ENCODE measurements around the gene SLC6A19.

Gene SLC6A19

GRCh38 chr5:1220351-1220750, 19.0 kb downstream of the SLC6A19 start:
- Histone ChIP-seq H2AFZ (ENCODE audit: low read depth, low read length) (no peak overlapping the region), H3K9me3 (ENCODE audit: control insufficient read depth, low read length) (peaks cover 6% of the 10 kb centered on the region), H2BK120ac (ENCODE audit: low read depth, low read length) (no peak overlapping the region), H3K36me3 (ENCODE audit: control insufficient read depth in 1 of 2, insufficient read depth in 2 of 2, low read depth in 1 of 2, low read length in 2 of 2) (no peaks in the 10 kb centered on the region), H3K27ac (ENCODE audit: low read length, poor library complexity, severe bottlenecking) (no peak overlapping the region), H3K4me2 (ENCODE audit: low read length, poor library complexity, severe bottlenecking) (no peak overlapping the region), H3K23ac (ENCODE audit: low read length in 2 of 2) (no peak overlapping the region), H4K8ac (ENCODE audit: low read length) (no peak overlapping the region), H3K4ac (ENCODE audit: low read depth in 1 of 2, low read length in 2 of 2) (no peak overlapping the region), H3K79me1 (replicated peaks; ENCODE audit: low read length, poor library complexity, severe bottlenecking) (no peaks in the 10 kb centered on the region), H4K91ac (ENCODE audit: low read length) (no peak overlapping the region), H3K14ac (ENCODE audit: low read length in 2 of 2) (no peak overlapping the region), H2AK5ac (ENCODE audit: low read length, severe bottlenecking) (no peak overlapping the region), H2BK15ac (ENCODE audit: low read depth, poor library complexity, severe bottlenecking) (no peak overlapping the region), H3K9ac (ENCODE audit: low read length) (no peak overlapping the region), H3K4me1 (ENCODE audit: control insufficient read depth, insufficient read depth, low read depth, low read length) (no peaks in the 10 kb centered on the region), H2BK12ac (ENCODE audit: low read length in 2 of 2) (no peak overlapping the region), H2BK5ac (ENCODE audit: low read depth, low read length, poor library complexity, severe bottlenecking) (no peak overlapping the region), H3K27me3 (ENCODE audit: control insufficient read depth in 1 of 2, insufficient read depth in 1 of 2, low read length in 2 of 2) (peaks cover 0 to 34% of the 10 kb centered on the region in 2 experiments), H3K4me3 (ENCODE audit: insufficient read depth in 1 of 2, low read depth in 1 of 2, low read length in 2 of 2) (no peak overlapping the region), H3K18ac (ENCODE audit: low read depth in 1 of 2, low read length in 2 of 2) (no peak overlapping the region)
- DNase-seq: no peak
- 86% methylated on average over 9 of the region's 9 CpGs for WGBS

DNA sequence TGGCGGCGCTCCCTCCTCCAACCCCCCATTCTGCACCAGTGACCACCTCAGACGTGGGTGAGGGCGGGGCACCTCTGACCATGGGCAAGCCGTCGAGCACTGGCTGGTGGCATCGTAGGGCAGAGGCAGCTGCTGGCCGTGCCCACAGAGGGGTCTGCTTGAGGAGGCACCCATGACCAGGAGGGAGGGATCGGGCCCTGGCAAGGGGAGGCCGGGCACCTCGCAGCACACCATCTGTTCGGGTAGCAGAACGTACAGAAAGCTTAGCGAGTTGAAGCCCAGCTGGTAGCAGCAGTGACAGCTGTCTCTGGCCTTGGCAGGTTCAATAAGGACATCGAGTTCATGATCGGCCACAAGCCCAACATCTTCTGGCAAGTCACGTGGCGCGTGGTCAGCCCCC, 19.4 kb downstream of the SLC6A19 start:
- Histone ChIP-seq H2BK15ac (ENCODE audit: low read depth, poor library complexity, severe bottlenecking) (no peak overlapping the region), H3K36me3 (ENCODE audit: control insufficient read depth in 1 of 2, insufficient read depth in 2 of 2, low read depth in 1 of 2, low read length in 2 of 2) (no peaks in the 10 kb centered on the region), H3K27me3 (ENCODE audit: control insufficient read depth in 1 of 2, insufficient read depth in 1 of 2, low read length in 2 of 2) (peaks cover 0 to 39% of the 10 kb centered on the region in 2 experiments), H3K18ac (ENCODE audit: low read depth in 1 of 2, low read length in 2 of 2) (no peak overlapping the region), H3K4me1 (ENCODE audit: control insufficient read depth, insufficient read depth, low read depth, low read length) (no peaks in the 10 kb centered on the region), H3K4me2 (ENCODE audit: low read length, poor library complexity, severe bottlenecking) (no peak overlapping the region), H2AFZ (ENCODE audit: low read depth, low read length) (no peak overlapping the region), H2BK5ac (ENCODE audit: low read depth, low read length, poor library complexity, severe bottlenecking) (no peak overlapping the region), H3K23ac (ENCODE audit: low read length in 2 of 2) (no peak overlapping the region), H3K79me1 (replicated peaks; ENCODE audit: low read length, poor library complexity, severe bottlenecking) (no peaks in the 10 kb centered on the region), H2BK120ac (ENCODE audit: low read depth, low read length) (no peak overlapping the region), H3K4ac (ENCODE audit: low read depth in 1 of 2, low read length in 2 of 2) (no peak overlapping the region), H3K27ac (ENCODE audit: low read length, poor library complexity, severe bottlenecking) (no peak overlapping the region), H2BK12ac (ENCODE audit: low read length in 2 of 2) (no peak overlapping the region), H3K4me3 (ENCODE audit: insufficient read depth in 1 of 2, low read depth in 1 of 2, low read length in 2 of 2) (no peak overlapping the region), H2AK5ac (ENCODE audit: low read length, severe bottlenecking) (no peak overlapping the region), H3K14ac (ENCODE audit: low read length in 2 of 2) (no peak overlapping the region), H4K8ac (ENCODE audit: low read length) (no peak overlapping the region), H3K9ac (ENCODE audit: low read length) (no peak overlapping the region), H3K9me3 (ENCODE audit: control insufficient read depth, low read length) (peaks cover 1% of the 10 kb centered on the region), H4K91ac (ENCODE audit: low read length) (no peak overlapping the region)
- 84% methylated on average over 17 of the region's 19 CpGs for WGBS
- no peak for DNase-seq

DNA sequence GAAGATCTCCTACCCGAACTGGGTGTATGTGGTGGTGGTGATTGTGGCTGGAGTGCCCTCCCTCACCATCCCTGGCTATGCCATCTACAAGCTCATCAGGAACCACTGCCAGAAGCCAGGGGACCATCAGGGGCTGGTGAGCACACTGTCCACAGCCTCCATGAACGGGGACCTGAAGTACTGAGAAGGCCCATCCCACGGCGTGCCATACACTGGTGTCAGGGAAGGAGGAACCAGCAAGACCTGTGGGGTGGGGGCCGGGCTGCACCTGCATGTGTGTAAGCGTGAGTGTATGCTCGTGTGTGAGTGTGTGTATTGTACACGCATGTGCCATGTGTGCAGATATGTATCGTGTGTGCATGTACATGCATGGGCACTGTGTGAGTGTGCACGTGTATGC, 20.3 kb downstream of the SLC6A19 start:
- Histone ChIP-seq H3K9ac (ENCODE audit: low read length) (no peak overlapping the region), H2BK120ac (ENCODE audit: low read depth, low read length) (no peak overlapping the region), H2BK5ac (ENCODE audit: low read depth, low read length, poor library complexity, severe bottlenecking) (no peak overlapping the region), H3K4me2 (ENCODE audit: low read length, poor library complexity, severe bottlenecking) (no peak overlapping the region), H3K14ac (ENCODE audit: low read length in 2 of 2) (no peak overlapping the region), H3K18ac (ENCODE audit: low read depth in 1 of 2, low read length in 2 of 2) (no peak overlapping the region), H3K23ac (ENCODE audit: low read length in 2 of 2) (no peak overlapping the region), H4K8ac (ENCODE audit: low read length) (no peak overlapping the region), H3K27ac (ENCODE audit: low read length, poor library complexity, severe bottlenecking) (no peak overlapping the region), H3K27me3 (ENCODE audit: control insufficient read depth in 1 of 2, insufficient read depth in 1 of 2, low read length in 2 of 2) (peaks cover 0 to 48% of the 10 kb centered on the region in 2 experiments), H3K4ac (ENCODE audit: low read depth in 1 of 2, low read length in 2 of 2) (no peak overlapping the region), H2BK15ac (ENCODE audit: low read depth, poor library complexity, severe bottlenecking) (no peak overlapping the region), H3K79me1 (replicated peaks; ENCODE audit: low read length, poor library complexity, severe bottlenecking) (no peaks in the 10 kb centered on the region), H3K36me3 (ENCODE audit: control insufficient read depth in 1 of 2, insufficient read depth in 2 of 2, low read depth in 1 of 2, low read length in 2 of 2) (no peaks in the 10 kb centered on the region), H2BK12ac (ENCODE audit: low read length in 2 of 2) (no peak overlapping the region), H2AK5ac (ENCODE audit: low read length, severe bottlenecking) (no peak overlapping the region), H2AFZ (ENCODE audit: low read depth, low read length) (no peak overlapping the region), H3K4me1 (ENCODE audit: control insufficient read depth, insufficient read depth, low read depth, low read length) (no peaks in the 10 kb centered on the region), H3K4me3 (ENCODE audit: insufficient read depth in 1 of 2, low read depth in 1 of 2, low read length in 2 of 2) (no peak overlapping the region), H4K91ac (ENCODE audit: low read length) (no peak overlapping the region), H3K9me3 (ENCODE audit: control insufficient read depth, low read length) (no peaks in the 10 kb centered on the region)
- no peak for DNase-seq
- WGBS: 93% methylated on average over 9 of the region's 10 CpGs

- H3K4me1 ChIP-seq (ENCODE audit: control insufficient read depth, insufficient read depth, low read depth, low read length): no peaks in the 10 kb centered on the region
- H2BK15ac ChIP-seq (ENCODE audit: low read depth, poor library complexity, severe bottlenecking): no peak overlapping the region
- no peak overlapping the region for H2BK5ac ChIP-seq (ENCODE audit: low read depth, low read length, poor library complexity, severe bottlenecking)
- no peak overlapping the region for H3K18ac ChIP-seq (ENCODE audit: low read depth in 1 of 2, low read length in 2 of 2)
- no peak for DNase-seq
- H4K91ac ChIP-seq (ENCODE audit: low read length): no peak overlapping the region
- H4K8ac ChIP-seq (ENCODE audit: low read length): no peak overlapping the region
- no peak overlapping the region for H3K4ac ChIP-seq (ENCODE audit: low read depth in 1 of 2, low read length in 2 of 2)
- no peak overlapping the region for H3K27ac ChIP-seq (ENCODE audit: low read length, poor library complexity, severe bottlenecking)
- H2AFZ ChIP-seq (ENCODE audit: low read depth, low read length): no peak overlapping the region
- peaks cover 0 to 49% of the 10 kb centered on the region in 2 experiments for H3K27me3 ChIP-seq (ENCODE audit: control insufficient read depth in 1 of 2, insufficient read depth in 1 of 2, low read length in 2 of 2)
- no peaks in the 10 kb centered on the region for H3K9me3 ChIP-seq (ENCODE audit: control insufficient read depth, low read length)
- H3K79me1 ChIP-seq (replicated peaks; ENCODE audit: low read length, poor library complexity, severe bottlenecking): no peaks in the 10 kb centered on the region
- no peak overlapping the region for H3K23ac ChIP-seq (ENCODE audit: low read length in 2 of 2)
- H3K4me3 ChIP-seq (ENCODE audit: insufficient read depth in 1 of 2, low read depth in 1 of 2, low read length in 2 of 2): no peak overlapping the region
- WGBS: 92% methylated on average over 9 of the region's 9 CpGs
- no peak overlapping the region for H2AK5ac ChIP-seq (ENCODE audit: low read length, severe bottlenecking)
- no peak overlapping the region for H2BK120ac ChIP-seq (ENCODE audit: low read depth, low read length)
- H3K36me3 ChIP-seq (ENCODE audit: control insufficient read depth in 1 of 2, insufficient read depth in 2 of 2, low read depth in 1 of 2, low read length in 2 of 2): no peaks in the 10 kb centered on the region
- no peak overlapping the region for H3K4me2 ChIP-seq (ENCODE audit: low read length, poor library complexity, severe bottlenecking)
- no peak overlapping the region for H3K9ac ChIP-seq (ENCODE audit: low read length)
- no peak overlapping the region for H2BK12ac ChIP-seq (ENCODE audit: low read length in 2 of 2)
- no peak overlapping the region for H3K14ac ChIP-seq (ENCODE audit: low read length in 2 of 2)
Observed at GRCh38 chr5:1222147-1222546, 20.8 kb downstream of the SLC6A19 start.

Measured in mesenchymal stem cell (in vitro differentiated cells and primary cell).